ENCODE measurements around the gene ELMO1. TPM values are rescaled to one million over a fixed set of nuclear protein-coding genes. Genes with fewer than 3 reads are reported as not detected.
"Not testable (repeated sequence)": the region's sequence is repeated elsewhere in the genome, so short reads cannot be mapped to it uniquely, and the experiment has no call there.

Gene ELMO1
- total RNA-seq, 1 donor from 2014 or later: 11.4 TPM

GRCh38 chr7:36999626-37000485 lies 448.8 kb downstream of the ELMO1 start:
- DNase-seq (ENCODE audit: low spot score): no peak
- intact Hi-C loops (cut with DNase I): no loop called here

GRCh38 chr7:36995776-36996175 lies 452.9 kb downstream of the ELMO1 start:
- DNase-seq (ENCODE audit: low spot score): no peak
- intact Hi-C loops (cut with DNase I): no loop called here

- intact Hi-C loops (cut with DNase I): no loop called here
- no peak for DNase-seq (ENCODE audit: low spot score)
Observed at GRCh38 chr7:36994456-36995112, 454.1 kb downstream of the ELMO1 start.

GRCh38 chr7:36986948-36987724 lies 461.5 kb downstream of the ELMO1 start:
- intact Hi-C loops (cut with DNase I): loop anchor here (1.0 kb wide), 1 partner anchor 196 kb away; no protein-coding TSS in a partner anchor
- peak; percentile 86 for DNase-seq (ENCODE audit: low spot score)

GRCh38 chr7:36986511-36986933 lies 462.1 kb downstream of the ELMO1 start:
- no peak for DNase-seq (ENCODE audit: low spot score)
- intact Hi-C loops (cut with DNase I): no loop called here

- no peak for DNase-seq (ENCODE audit: low spot score)
- intact Hi-C loops (cut with DNase I): no loop called here
Observed at GRCh38 chr7:36985866-36986400, 462.7 kb downstream of the ELMO1 start.

GRCh38 chr7:36985316-36985715 lies 463.3 kb downstream of the ELMO1 start:
- intact Hi-C loops (cut with DNase I): no loop called here
- DNase-seq (ENCODE audit: low spot score): no peak

GRCh38 chr7:36984710-36985312 lies 463.9 kb downstream of the ELMO1 start:
- no peak for DNase-seq (ENCODE audit: low spot score)
- intact Hi-C loops (cut with DNase I): no loop called here

- intact Hi-C loops (cut with DNase I): no loop called here
- DNase-seq (ENCODE audit: low spot score): peak; percentile 77
Observed at GRCh38 chr7:36984041-36984521, 464.6 kb downstream of the ELMO1 start.

GRCh38 chr7:36982766-36983165 lies 465.9 kb downstream of the ELMO1 start:
- intact Hi-C loops (cut with DNase I): no loop called here
- no peak for DNase-seq (ENCODE audit: low spot score)

GRCh38 chr7:36979810-36980248 lies 468.8 kb downstream of the ELMO1 start:
- intact Hi-C loops (cut with DNase I): no loop called here
- no peak for DNase-seq (ENCODE audit: low spot score)

- intact Hi-C loops (cut with DNase I): no loop called here
Observed at GRCh38 chr7:36978461-36978860, 470.2 kb downstream of the ELMO1 start.

GRCh38 chr7:36977878-36978277 lies 470.8 kb downstream of the ELMO1 start:
- no peak for DNase-seq (ENCODE audit: low spot score)
- intact Hi-C loops (cut with DNase I): no loop called here

More at GRCh38 chr7:36978461-36978860, 470.2 kb downstream of the ELMO1 start:
- DNase-seq (ENCODE audit: low spot score): no peak

- DNase-seq (ENCODE audit: low spot score); intact Hi-C loops (cut with DNase I): not testable (repeated sequence)
Observed at GRCh38 chr7:36973534-36973933, 475.1 kb downstream of the ELMO1 start.

- intact Hi-C loops (cut with DNase I): no loop called here
- no peak for DNase-seq (ENCODE audit: low spot score)
Observed at GRCh38 chr7:36972140-36972518, 476.5 kb downstream of the ELMO1 start.

GRCh38 chr7:36971515-36972139 lies 477.0 kb downstream of the ELMO1 start:
- no peak for DNase-seq (ENCODE audit: low spot score)
- intact Hi-C loops (cut with DNase I): no loop called here

GRCh38 chr7:36970551-36971514 lies 477.8 kb downstream of the ELMO1 start:
- no peak for DNase-seq (ENCODE audit: low spot score)
- intact Hi-C loops (cut with DNase I): no loop called here

GRCh38 chr7:36969376-36969775 lies 479.3 kb downstream of the ELMO1 start:
- DNase-seq (ENCODE audit: low spot score): no peak
- intact Hi-C loops (cut with DNase I): no loop called here
